Measurements from ENCODE around the gene HINT1. TPM values are rescaled to one million over a fixed set of nuclear protein-coding genes. Genes with fewer than 3 reads are reported as not detected.

Gene HINT1
- total and polyA plus RNA-seq, 12 donors: 53.8 to 279 (median 130) TPM

DNA sequence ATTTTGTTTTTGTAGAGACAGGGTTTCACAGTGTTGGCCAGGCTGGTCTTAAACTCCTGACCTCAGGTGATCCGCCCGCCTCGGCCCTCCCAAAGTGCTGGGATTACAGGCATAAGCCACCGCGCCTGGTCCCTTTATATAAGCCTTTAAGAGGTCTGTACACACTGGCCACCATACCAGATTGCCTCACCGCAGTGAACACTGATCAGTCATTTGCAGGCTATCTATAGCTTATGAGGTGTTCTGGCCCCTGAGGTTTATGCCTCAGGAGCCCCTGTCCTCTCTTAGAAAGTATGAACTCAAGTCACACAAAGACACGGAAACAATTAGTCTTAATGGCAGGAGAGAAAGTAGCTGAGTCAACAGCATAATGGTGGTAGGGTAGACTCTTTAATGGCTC, 14.6 kb downstream of the HINT1 start:
- 95 to 96% methylated on average over 7 of the region's 7 CpGs for WGBS, 2 donors
- Histone ChIP-seq H3K4me1 (no peaks in the 10 kb centered on the region), H3K9me3 (no peaks in the 10 kb centered on the region), H3K27ac (no peak overlapping the region), H3K27me3 (no peaks in the 10 kb centered on the region), H3K4me3 (no peak overlapping the region), H3K36me3 (no peaks in the 10 kb centered on the region)
- no peak for DNase-seq
- no peak for TF ChIP-seq CTCF (IDR thresholded peaks at IDR 0.05)
- no peak for ATAC-seq
- intact Hi-C loops (cut with DNase I): no loop called here

DNA sequence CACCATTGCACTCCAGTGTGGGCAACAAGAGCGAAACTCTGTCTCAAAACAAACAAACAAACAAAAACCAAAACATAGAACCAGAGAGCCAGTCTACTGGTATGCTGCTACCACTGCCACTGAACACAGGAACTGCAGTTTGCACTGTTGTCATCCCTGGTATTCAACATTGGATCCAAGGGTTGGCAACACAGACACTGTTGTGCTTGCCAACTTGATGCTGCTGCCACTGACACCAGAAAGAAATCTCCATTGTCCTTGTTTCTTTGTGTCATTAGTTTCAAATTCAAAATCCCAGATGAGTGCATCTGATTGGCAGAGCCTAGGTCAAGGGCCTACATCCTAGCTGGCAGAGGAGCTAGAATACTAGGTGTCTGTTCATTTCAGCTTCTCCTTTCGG, 16.2 kb downstream of the HINT1 start:
- H3K9me3 ChIP-seq: no peaks in the 10 kb centered on the region
- no peaks in the 10 kb centered on the region for H3K4me1 ChIP-seq
- DNase-seq (no peak), ATAC-seq (peak in 3 of 8 donors; percentile 47 to 73 (median 70))
- no peaks in the 10 kb centered on the region for H3K27me3 ChIP-seq
- no peak for TF ChIP-seq CTCF (IDR thresholded peaks at IDR 0.05)
- no peak overlapping the region for H3K4me3 ChIP-seq
- H3K36me3 ChIP-seq: no peaks in the 10 kb centered on the region
- H3K27ac ChIP-seq: no peak overlapping the region
- intact Hi-C loops (cut with DNase I): no loop called here
- WGBS, 2 donors: 67 to 97% methylated on average over 2 of the region's 2 CpGs

GRCh38 chr5:131147258-131147657, 17.8 kb downstream of the HINT1 start:
- H3K36me3 ChIP-seq: no peaks in the 10 kb centered on the region
- H3K4me3 ChIP-seq: no peak overlapping the region
- H3K27me3 ChIP-seq: no peaks in the 10 kb centered on the region
- DNase-seq (no peak), ATAC-seq (no peak)
- intact Hi-C loops (cut with DNase I): no loop called here
- no peak overlapping the region for H3K27ac ChIP-seq
- H3K9me3 ChIP-seq: no peaks in the 10 kb centered on the region
- no peak for TF ChIP-seq CTCF (IDR thresholded peaks at IDR 0.05)
- H3K4me1 ChIP-seq: no peaks in the 10 kb centered on the region

GRCh38 chr5:131142970-131143617, 22.0 kb downstream of the HINT1 start:
- no peaks in the 10 kb centered on the region for H3K4me1 ChIP-seq
- no peak for TF ChIP-seq CTCF (IDR thresholded peaks at IDR 0.05)
- intact Hi-C loops (cut with DNase I): no loop called here
- DNase-seq: no peak
- peaks cover 0 to 7% (median 0%) of the 10 kb centered on the region in 7 donors for H3K27me3 ChIP-seq
- ATAC-seq: no peak
- no peaks in the 10 kb centered on the region for H3K36me3 ChIP-seq
- no peak overlapping the region for H3K4me3 ChIP-seq
- no peak overlapping the region for H3K27ac ChIP-seq
- H3K9me3 ChIP-seq: no peaks in the 10 kb centered on the region
- 48 to 59% methylated on average over 3 of the region's 3 CpGs for WGBS, 2 donors
